Stimulated activated CD8-positive, alpha-beta memory T cell treated with anti-CD3 and anti-CD28 coated beads, Interleukin-15, amount 100 ng/mL, for 4 hours (primary cell): ENCODE measurements around the gene SCN10A.

Experiments used
- DNase-seq, 2 donors: peaks; one replicate each; pipeline ENCODE4 v3.0.0-alpha.2; 2020; ENCODE audit warnings: low read depth in 2 of 2

SCN10A gene

DNA sequence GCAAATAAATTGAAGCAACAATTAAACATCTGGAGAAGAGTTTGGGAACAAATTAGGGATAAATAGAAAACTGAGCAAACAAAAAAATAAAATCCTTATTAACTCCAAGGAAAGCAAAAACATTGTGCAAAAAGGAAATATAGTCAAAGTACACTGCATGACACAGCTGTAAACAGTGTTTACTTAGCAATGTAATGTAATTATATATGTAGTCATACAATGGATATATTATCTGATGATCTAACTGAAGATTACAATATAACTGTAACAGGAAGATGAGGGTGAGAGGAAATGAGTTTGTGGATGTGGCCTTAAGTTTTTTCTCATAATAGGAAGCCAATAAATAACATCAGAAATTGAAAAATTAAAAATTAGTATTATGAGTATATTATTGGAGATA lies 42.5 kb downstream of the SCN10A start:
- no peak for DNase-seq

GRCh38 chr3:38763569-38763968 lies 52.4 kb downstream of the SCN10A start:
- DNase-seq: no peak

DNA sequence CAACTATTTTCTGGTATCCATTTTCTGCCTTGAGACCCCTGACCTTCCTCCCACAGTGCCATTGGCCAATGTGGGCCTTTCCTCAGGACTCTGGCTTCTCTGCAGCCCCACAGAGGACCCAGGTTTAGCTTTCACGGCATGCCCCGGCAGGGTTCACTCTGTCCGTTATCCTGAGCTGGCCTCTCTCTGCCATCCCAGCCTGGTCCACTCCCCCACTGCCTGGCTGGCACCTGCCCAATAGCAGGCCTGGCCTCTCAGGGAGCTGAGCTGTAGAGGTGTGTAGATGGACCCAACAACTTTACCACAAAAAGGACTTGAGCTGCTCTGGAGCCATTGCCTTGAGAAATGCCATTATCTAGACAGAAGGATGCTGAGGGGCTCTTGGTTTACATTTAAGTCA lies 57.5 kb downstream of the SCN10A start:
- no peak for DNase-seq

GRCh38 chr3:38757721-38758120 lies 58.3 kb downstream of the SCN10A start:
- no peak for DNase-seq

- no peak for DNase-seq
Measured at GRCh38 chr3:38756892-38757291, 59.1 kb downstream of the SCN10A start.

DNA sequence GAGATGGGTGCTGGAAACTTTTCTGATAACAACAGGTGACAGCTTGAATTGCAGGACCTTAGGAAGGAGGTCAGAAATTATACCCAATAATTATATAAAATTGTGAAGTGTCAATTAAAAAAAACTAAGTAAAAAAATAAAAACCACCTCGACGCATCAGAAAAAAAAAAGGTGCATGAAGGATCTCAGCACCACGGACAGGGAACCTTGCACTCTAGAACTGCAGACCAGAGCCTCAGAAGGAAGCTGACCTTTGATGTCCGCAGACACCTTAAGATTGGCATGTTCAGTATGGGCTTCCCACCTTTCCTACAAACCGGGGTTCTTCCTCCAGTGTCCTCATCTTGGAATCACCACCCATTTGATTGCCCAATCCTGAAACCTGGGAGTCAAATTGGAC lies 60.9 kb downstream of the SCN10A start:
- DNase-seq: no peak

GRCh38 chr3:38746641-38747040 lies 69.4 kb downstream of the SCN10A start:
- no peak for DNase-seq

GRCh38 chr3:38743043-38743442 lies 73.0 kb downstream of the SCN10A start:
- no peak for DNase-seq

DNA sequence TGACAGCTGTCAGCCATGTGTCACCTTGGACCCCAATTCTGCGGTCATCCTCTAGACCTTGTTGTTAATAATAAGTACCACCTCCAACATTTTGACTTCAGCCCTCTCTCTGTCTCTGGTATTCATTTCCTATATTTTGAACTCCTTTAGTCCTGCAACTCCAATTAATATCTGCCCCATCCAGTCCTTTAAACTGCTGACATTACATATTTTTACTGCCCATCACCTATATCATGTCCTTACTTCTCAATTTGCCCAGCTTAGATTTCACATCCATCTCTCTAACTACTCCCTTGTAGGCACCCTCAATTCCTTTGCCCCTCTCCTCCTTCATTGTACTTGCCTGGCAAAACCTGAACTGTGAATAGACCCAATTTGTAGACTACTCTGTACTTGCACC lies 73.5 kb downstream of the SCN10A start:
- DNase-seq: no peak

DNA sequence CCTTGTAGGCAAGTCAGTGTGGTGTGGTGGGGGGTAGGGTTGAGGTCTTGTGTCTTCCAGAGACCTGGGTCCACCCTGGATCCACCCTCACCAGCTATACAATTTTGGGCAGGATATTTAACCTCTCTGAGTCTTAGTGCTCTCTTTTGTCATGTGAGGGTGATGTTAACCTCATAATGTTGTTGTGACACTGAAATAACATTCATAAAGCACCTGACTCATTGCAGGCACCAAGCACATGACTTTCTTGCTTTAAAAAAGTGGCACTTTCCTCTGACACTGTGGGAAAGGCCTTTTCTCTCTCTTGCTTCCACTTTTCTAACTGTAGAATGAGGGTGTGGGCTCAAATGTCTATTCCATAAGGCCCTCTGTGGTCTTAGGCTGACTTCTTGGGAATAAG lies 75.5 kb downstream of the SCN10A start:
- no peak for DNase-seq

DNA sequence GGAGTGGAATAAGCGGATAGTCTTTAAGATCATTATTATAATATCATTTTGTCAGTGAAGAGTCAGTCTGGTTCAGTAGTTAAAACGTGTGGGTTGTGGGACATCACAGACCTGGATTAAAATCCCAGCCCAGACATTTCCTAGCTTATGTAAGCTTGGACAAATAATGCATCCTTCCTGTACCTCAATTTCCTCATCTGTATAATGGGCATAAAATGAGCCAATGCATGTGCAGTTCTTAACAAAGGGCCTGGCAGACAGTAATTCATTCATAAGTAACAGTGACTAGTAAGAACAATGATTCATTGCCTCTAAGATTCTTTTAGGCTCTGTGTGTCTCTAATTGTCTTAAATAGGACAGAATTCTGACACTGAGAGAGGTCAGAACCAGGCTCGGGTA lies 76.1 kb downstream of the SCN10A start:
- no peak for DNase-seq

DNA sequence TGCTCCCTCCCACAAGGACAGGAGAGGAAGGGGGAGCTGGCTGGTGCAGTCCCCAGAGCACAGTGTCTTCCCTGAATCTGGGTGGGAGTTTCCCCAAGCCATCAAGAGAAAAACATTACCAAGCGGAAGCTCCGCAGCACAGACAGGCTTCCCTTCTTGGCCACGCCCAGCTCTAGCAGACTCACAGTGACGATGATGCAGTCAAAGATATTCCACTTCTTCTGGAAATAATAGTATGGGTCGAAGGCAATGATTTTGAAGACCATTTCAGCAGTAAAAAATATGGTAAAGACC lies 76.7 kb downstream of the SCN10A start:
- no peak for DNase-seq

- DNase-seq: no peak
Measured at GRCh38 chr3:38738630-38739395, 77.2 kb downstream of the SCN10A start.

DNA sequence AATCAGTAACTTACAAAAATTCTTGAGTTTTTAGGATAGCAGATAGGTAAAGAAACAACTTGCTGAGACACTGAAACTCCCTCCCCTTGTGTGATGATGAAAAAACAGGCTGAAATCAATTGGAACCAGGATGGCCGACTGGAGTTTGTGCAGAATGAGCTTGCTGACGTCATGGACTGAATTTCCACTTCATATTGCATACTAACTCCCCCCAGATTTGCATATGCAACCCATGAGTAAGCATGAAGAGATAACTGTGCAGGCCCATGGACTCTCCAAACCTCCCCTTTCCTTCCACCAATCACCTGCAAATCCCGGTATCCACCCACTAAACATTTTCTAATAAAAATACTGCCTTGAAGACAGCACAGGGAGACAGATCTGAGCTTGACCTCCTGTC lies 84.5 kb downstream of the SCN10A start:
- DNase-seq: no peak

- DNase-seq: no peak
Measured at GRCh38 chr3:38730281-38730680, 85.7 kb downstream of the SCN10A start.

GRCh38 chr3:38728008-38728407 lies 88.0 kb downstream of the SCN10A start:
- DNase-seq: no peak

- DNase-seq: no peak
Measured at GRCh38 chr3:38726751-38727150, 89.3 kb downstream of the SCN10A start.

DNA sequence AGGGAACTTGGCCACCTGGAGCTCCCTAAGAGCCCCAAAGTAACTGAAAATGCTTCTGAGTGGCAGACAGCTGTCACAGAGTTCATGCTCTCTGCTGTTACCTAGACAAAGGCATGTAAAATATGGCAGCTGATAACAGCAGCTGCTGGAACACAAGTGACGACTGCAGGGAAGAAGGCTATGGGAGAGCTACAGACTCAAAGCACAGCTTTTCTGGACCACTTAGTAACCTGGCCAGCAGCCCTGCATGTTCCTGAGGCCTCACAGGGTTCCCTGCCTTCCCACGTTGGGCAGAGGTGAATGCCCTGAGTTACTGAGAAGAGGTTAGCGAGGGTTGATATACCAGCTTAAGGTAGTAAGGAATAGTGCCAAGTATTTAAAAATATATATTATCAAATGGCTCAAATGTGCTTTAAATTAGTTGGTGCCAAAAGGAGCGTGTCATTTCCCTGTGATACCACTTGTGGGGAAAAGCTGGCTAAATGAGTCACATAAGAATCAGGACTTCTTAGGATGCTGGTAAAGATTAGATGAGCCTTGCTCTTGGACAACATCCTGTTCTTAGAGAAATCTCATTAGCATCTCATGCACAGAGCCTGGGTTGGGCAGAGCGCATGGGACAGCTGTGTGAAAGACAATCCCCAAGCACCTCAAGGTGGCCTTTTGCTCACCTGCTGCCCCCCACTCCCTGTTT lies 90.1 kb downstream of the SCN10A start:
- DNase-seq: no peak

GRCh38 chr3:38724392-38724736 lies 91.7 kb downstream of the SCN10A start:
- no peak for DNase-seq

DNA sequence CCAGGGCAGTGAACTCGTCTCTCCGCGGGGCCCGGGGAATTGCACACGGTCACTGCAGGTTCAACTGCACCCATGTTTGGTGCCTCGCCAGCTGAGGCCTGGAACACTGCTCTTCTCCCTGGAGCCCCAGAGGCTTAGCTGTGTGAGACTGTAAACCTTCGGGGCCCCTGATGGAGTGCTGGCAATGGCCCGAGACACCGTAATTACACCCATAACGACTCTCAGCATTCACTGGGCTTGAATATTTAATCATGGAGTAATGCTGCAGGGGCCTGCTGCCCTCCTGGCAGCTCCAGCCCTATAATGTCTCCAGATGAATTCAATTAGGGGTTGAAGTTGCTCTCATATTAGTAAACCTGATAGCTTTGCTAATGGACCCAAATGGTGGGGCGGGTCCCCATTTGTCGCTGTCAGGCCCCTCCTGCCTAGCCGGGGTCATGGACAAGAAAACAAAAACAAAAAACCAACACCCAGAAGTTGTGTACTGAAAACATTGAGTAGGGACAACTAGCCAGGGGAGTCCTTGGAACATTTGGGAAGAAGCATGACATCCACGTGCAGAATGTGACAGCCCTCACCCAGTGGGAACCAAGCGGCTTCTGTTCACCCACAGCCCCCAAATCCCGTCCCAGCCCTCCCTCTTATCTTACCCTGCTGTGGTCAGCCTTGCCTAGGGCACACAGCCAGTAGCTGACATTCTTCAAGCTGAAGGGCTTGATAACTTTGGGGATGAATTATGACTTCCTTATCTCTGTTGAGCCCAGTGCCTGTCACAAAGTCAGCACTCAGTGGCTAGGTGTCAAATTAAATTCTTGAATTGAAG lies 92.2 kb downstream of the SCN10A start:
- DNase-seq: no peak

GRCh38 chr3:38722781-38723568 lies 93.0 kb downstream of the SCN10A start:
- no peak for DNase-seq

DNA sequence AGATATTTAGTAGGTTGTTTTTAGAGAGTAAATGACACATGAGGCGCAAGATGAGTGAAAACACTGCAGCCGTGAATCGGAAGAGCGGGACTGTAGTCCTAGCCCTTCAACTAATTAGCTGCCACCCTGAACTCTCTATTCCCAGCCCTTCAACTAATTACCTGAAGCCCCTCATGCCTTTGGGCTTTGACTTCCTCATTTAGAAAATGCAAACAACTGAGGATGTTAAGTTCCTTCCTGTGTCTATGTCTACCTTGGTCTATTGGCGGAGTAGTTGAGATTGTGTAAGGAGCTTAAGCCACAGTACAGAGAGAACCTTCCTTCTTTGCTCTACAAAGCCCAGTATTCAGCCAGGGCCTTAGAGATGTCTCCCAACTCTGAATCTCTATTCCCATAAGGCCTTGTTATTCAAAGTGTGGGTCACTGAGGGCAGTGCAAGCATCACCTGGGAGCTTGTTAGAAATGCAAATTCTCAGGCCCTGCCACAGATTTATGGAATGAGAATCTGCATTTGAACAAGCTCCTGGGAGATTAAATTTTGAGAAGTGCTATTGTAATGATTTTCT lies 94.7 kb downstream of the SCN10A start:
- no peak for DNase-seq
